Glomerular visceral epithelial cell (primary cell): ENCODE data around the gene NENF.

ENCODE experiments used
- DNase-seq: peaks from one replicate; pipeline ENCODE4 v3.0.0-alpha.2; 2016; ENCODE audit errors: extremely low spot score

Gene NENF

DNA sequence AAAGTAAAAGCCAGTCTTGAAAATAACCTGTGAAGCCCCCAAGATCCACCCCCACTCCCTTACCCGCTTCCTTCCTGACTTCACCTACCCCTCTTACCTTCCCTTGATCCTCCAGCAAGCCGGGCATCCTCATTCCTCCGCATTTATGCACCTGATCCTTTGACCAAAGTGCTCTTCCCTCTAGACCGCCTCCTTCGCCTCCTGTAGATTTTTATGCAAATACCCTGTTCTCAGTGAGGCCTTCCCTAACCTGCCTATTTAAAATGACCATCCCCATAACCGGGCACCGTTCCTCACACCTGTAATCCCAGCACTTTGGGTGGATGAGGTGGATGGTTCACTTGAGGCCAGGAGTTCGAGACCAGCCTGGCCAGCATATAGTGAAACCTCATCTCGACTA, 1.1 kb upstream of the NENF start:
- DNase-seq: no peak

DNA sequence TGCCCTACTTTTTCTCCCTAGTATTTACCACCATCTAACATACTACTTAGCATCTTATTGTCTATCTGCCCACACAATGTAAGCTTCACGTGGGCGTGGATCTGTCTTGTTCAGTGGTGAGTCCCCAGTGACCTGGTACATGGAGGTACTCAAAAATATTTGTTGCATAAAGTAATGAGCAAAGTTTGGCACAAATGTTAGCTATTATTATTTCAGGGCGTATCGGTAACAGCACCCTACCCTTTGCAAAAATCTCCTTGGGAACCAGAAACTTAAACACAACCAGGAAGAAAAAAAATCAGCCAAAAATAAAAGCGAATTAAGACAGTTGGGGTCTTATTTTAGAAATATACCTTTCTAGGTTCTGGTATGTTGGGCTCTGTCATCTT, 454 bp upstream of the NENF start:
- no peak for DNase-seq

- DNase-seq: no peak
Observed at GRCh38 chr1:212433577-212434462, 1.1 kb downstream of the NENF start.

DNA sequence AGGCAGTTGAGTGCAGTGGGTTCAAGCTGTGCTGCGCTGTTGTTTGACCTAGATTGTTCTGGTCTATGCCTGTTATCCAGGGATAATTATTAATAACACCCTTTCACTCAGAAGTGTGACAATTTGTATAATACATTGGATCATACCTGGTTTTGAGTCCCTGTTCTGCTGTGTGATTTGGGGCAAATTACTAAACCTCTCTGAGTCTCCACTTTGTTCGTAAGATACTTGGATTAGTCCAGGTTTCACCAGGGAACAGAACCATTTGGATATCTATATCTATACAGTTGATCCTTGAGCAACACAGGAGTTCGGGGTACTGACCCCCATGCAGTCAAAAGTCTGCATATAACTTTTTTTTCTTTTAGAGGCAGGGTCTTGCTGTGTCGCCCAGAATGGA, 2.3 kb downstream of the NENF start:
- no peak for DNase-seq

- no peak for DNase-seq
Observed at GRCh38 chr1:212437179-212437798, 4.6 kb downstream of the NENF start.

- DNase-seq: no peak
Observed at GRCh38 chr1:212438831-212439237, 6.1 kb downstream of the NENF start.

GRCh38 chr1:212440419-212440818, 7.7 kb downstream of the NENF start:
- no peak for DNase-seq

DNA sequence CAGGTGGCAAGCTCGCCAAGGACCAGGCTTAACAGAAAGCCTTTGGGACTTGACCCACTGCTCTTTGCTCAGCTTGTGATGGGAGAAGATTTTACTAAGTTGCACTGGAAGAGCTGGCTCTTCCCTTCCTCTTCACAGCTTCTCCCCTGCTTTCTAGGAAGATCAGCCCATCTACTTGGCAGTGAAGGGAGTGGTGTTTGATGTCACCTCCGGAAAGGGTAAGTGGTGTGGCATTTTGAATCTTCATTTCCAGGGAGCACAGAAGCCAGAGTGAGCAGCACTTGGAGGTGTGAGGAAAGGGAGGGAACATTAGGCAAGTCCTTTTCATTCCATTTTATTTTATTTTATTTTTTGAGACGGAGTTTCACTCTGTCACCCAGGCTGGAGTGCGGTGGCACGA, 9.7 kb downstream of the NENF start:
- no peak for DNase-seq

GRCh38 chr1:212446333-212446732, 13.6 kb downstream of the NENF start:
- no peak for DNase-seq

GRCh38 chr1:212447478-212447877, 14.8 kb downstream of the NENF start:
- no peak for DNase-seq

- peak; percentile 27 for DNase-seq
Observed at GRCh38 chr1:212450331-212450881, 17.7 kb downstream of the NENF start.

DNA sequence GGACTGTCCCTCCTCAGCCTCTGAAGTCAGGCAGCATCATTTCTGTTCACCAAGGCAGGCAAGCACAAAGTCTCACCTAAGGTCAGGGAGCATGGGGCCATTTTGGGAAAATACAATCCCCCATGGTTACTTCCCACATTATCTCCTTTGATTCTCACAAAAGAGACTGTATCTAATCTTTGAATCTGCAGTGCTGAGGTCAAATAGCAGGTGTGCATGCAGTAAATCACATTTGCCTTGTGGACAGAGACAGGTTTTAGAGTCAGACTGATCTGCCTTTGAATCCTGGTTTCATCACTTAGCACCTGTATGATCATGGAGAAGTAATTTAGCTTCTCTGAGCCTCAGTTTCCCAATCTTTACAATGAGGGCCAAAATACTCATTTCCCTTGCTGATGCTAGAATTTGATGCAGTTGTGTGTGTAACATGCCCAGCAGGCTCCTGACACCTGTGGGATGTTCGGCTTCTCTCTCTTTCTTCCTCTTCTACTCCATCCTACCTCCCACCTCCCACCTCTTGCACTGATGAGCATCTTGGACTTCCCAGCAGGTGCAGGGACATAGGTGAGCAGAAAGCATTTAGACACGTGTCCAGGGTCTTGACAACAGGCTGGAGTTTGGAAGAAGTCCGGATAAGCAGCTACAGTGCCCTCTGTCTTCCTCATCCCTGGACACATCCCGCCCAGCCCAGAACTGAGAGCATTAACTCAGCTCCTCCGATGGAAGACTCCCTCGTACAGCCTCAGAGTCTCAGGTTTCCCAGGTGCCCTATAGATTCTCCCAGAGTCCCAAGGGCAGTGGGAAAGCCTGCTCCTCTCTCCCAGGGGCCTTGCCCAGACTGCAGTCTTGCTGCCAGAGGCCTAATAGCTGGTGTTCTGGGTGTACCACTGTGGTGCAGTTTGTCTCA, 18.9 kb downstream of the NENF start:
- DNase-seq: no peak

- DNase-seq: no peak
Observed at GRCh38 chr1:212452323-212453155, 19.8 kb downstream of the NENF start.

- DNase-seq: no peak
Observed at GRCh38 chr1:212453156-212453857, 20.6 kb downstream of the NENF start.

DNA sequence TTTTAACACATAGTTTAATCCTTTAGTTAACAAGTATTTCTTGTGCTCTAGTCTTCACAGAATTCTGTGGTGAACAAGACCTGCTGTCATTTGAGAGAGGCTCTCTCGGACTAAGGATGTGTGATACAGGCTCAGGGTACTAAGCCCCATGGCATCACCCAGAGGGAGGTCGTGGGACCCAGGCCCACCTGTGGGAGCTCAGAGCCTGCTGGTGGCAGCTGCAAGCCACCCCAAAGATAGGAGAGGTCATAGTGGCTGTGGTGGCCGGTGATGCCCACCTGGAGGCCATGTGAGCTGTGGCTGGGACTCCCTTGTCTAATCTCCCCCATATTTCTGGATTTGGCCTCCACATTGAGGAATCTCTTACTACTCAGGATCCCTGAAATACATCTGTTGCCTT, 22.0 kb downstream of the NENF start:
- DNase-seq: no peak

DNA sequence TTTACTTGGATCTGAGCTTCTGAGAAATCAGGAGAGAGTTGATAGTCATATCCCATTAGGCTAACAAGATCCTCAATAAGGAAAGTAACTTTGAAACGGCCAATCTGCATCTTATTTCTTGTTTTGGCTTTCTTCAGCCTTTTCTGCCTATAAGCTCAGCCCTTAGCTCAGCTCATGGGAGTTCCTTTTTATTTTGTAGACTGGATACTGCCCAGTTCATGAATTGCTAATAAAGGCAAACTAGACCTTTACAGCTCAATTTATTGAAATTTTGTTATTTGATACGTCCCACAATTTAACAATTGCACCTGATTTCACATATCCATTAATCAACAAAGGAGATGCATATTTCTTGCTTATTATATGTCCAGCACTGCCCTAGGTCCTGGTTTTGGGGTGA, 22.7 kb downstream of the NENF start:
- DNase-seq: no peak

DNA sequence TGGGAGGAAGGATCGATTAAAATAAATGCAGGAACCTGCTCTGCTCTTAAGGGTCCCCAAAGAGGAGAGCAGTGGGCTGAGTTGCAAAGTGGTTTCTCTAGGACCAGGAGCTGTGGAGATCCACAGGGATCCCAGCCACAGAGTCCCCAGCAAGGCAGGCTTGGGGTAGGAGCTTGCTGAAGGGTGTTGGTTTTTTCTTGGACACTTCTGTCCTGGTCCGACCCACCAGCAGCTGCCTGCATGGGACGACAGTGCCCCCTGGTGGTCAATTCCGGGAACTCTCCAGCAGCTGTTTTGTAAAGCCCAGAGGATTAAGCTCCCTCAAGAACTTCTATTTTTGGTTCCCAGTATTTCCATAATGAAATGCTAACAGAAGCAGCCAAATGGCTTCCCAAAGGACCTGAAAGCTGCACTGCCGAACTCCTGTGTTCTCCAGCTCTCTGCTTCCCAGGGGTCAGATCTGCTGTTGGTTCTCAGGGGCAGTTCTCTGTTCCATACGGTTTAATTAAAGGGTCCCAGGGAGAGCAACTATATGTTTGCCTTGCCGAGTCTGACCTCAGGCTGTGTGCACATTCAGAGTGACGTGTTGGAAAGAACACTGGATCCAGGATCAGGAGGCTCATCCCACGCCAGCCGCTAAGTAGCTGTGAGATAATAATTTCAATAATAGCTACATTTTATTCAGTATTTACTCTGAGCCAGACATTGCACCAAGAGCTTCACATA, 23.2 kb downstream of the NENF start:
- DNase-seq: peak; percentile 84

- DNase-seq: peak; percentile 43
Observed at GRCh38 chr1:212457740-212458338, 25.1 kb downstream of the NENF start.

GRCh38 chr1:212458817-212459216, 26.1 kb downstream of the NENF start:
- no peak for DNase-seq
